HG03432 (cell line): ENCODE data around the gene RPL27.
A peak's percentile ranks its signal among the peaks of the same experiment; 100 is the strongest.
"Not testable (repeated sequence)": the region's sequence is repeated elsewhere in the genome, so short reads cannot be mapped to it uniquely, and the experiment has no call there.

Experiments used
- ATAC-seq: cut with Tn5 transposase; IDR thresholded peaks from one replicate; pipeline ENCODE4 v1.9.1; 2021; ENCODE audit warnings: mild to moderate bottlenecking, moderate library complexity; ENCODE audit not compliant: unreplicated experiment

The RPL27 gene

GRCh38 chr17:42997984-42998938, at the start of gene RPL27:
TSS of gene RPL27 (plus strand) at chr17:42998419. CDS start at chr17:42998751, 332 bp downstream.
- ATAC-seq = peak; percentile 93

- no peak for ATAC-seq
These were observed 48.0 kb upstream of the RPL27 start for GRCh38 chr17:42950044-42950783.

GRCh38 chr17:42953669-42954068, 44.5 kb upstream of the RPL27 start:
- no peak for ATAC-seq

- peak; percentile 84 for ATAC-seq
These were observed 33.9 kb upstream of the RPL27 start, which contains the start of gene AARSD1 for GRCh38 chr17:42964161-42964932. TSS of gene AARSD1 (minus strand) at chr17:42964454. CDS start at chr17:42964440, 14 bp downstream.

- ATAC-seq = no peak
These were observed 30.3 kb upstream of the RPL27 start for GRCh38 chr17:42967925-42968324.

GRCh38 chr17:42969001-42969581, 29.1 kb upstream of the RPL27 start:
- ATAC-seq = no peak

- ATAC-seq = no peak
These were observed 26.6 kb upstream of the RPL27 start for GRCh38 chr17:42971589-42971988.

- ATAC-seq = not testable (repeated sequence)
These were observed 24.9 kb upstream of the RPL27 start for GRCh38 chr17:42973323-42973722.

GRCh38 chr17:42975265-42975664, 23.0 kb upstream of the RPL27 start:
- no peak for ATAC-seq

- not testable (repeated sequence) for ATAC-seq
These were observed 22.5 kb upstream of the RPL27 start for GRCh38 chr17:42975701-42976100.

GRCh38 chr17:42979511-42980273, 18.5 kb upstream of the RPL27 start, which contains the start of gene PTGES3L:
TSS of gene PTGES3L (minus strand) at chr17:42980080. CDS start at chr17:42980053, 27 bp downstream.
- peak; percentile 40 for ATAC-seq

- peak; percentile 77 for ATAC-seq
These were observed 17.9 kb upstream of the RPL27 start, which contains the start of gene RUNDC1 for GRCh38 chr17:42980274-42980765. TSS of gene RUNDC1 (plus strand) at chr17:42980565. CDS start at chr17:42980577, 12 bp downstream.

- ATAC-seq = peak; percentile 45
These were observed 17.3 kb upstream of the RPL27 start for GRCh38 chr17:42980766-42981397.

- no peak for ATAC-seq
These were observed 16.0 kb upstream of the RPL27 start for GRCh38 chr17:42982266-42982665.

GRCh38 chr17:42985225-42985624, 13.0 kb upstream of the RPL27 start:
- no peak for ATAC-seq

- ATAC-seq = no peak
These were observed 9.1 kb upstream of the RPL27 start for GRCh38 chr17:42989141-42989540.

GRCh38 chr17:42989726-42990652, 8.2 kb upstream of the RPL27 start:
- ATAC-seq = no peak

- no peak for ATAC-seq
These were observed 6.7 kb upstream of the RPL27 start for GRCh38 chr17:42991471-42991870.
